DMS114 treated with DMSO at 0.1 percent for 48 hours (cell line): ENCODE measurements around the gene TRAF3IP1.

Experiments used
- DNase-seq: peaks from one replicate; lab custom pipeline; 2025; ENCODE audit not compliant: unreplicated experiment; lab: John Stamatoyannopoulos, UW

The TRAF3IP1 gene

GRCh38 chr2:238378230-238379095, 58.1 kb downstream of the TRAF3IP1 start:
- no peak for DNase-seq

GRCh38 chr2:238379096-238379810, 58.9 kb downstream of the TRAF3IP1 start:
- no peak for DNase-seq

- DNase-seq, result no peak
Measured at GRCh38 chr2:238380336-238380735, 60.0 kb downstream of the TRAF3IP1 start.

GRCh38 chr2:238380785-238381184, 60.5 kb downstream of the TRAF3IP1 start:
- DNase-seq, result no peak

GRCh38 chr2:238381341-238382115, 61.2 kb downstream of the TRAF3IP1 start:
- DNase-seq, result no peak

GRCh38 chr2:238382381-238382781, 62.1 kb downstream of the TRAF3IP1 start:
- no peak for DNase-seq

- DNase-seq, result no peak
Measured at GRCh38 chr2:238383135-238383534, 62.8 kb downstream of the TRAF3IP1 start.

GRCh38 chr2:238383743-238384380, 63.5 kb downstream of the TRAF3IP1 start:
- DNase-seq, result no peak

GRCh38 chr2:238387332-238387731, 67.0 kb downstream of the TRAF3IP1 start:
- DNase-seq, result no peak

- no peak for DNase-seq
Measured at GRCh38 chr2:238388794-238389193, 68.5 kb downstream of the TRAF3IP1 start.

GRCh38 chr2:238389988-238390589, 69.8 kb downstream of the TRAF3IP1 start:
- DNase-seq, result no peak

GRCh38 chr2:238391042-238391689, 70.8 kb downstream of the TRAF3IP1 start:
- no peak for DNase-seq

- no peak for DNase-seq
Measured at GRCh38 chr2:238396663-238397062, 76.3 kb downstream of the TRAF3IP1 start.

GRCh38 chr2:238397356-238397755, 77.0 kb downstream of the TRAF3IP1 start:
- DNase-seq, result no peak

- DNase-seq, result no peak
Measured at GRCh38 chr2:238398577-238398976, 78.3 kb downstream of the TRAF3IP1 start.

GRCh38 chr2:238399094-238399493, 78.8 kb downstream of the TRAF3IP1 start:
- no peak for DNase-seq

GRCh38 chr2:238401551-238401950, 81.2 kb downstream of the TRAF3IP1 start:
- no peak for DNase-seq

- DNase-seq, result no peak
Measured at GRCh38 chr2:238403632-238404405, 83.5 kb downstream of the TRAF3IP1 start.
